HG03558 (cell line): ENCODE measurements around the gene AGPAT3.

ENCODE experiments used
- ATAC-seq: cut with Tn5 transposase; IDR thresholded peaks from one replicate; pipeline ENCODE4 v1.9.1; 2021; ENCODE audit warnings: moderate number of reproducible peaks; ENCODE audit not compliant: unreplicated experiment; ENCODE audit errors: extremely low read depth

The AGPAT3 gene

GRCh38 chr21:43919871-43920801 is 55.1 kb downstream of the AGPAT3 start:
- ATAC-seq, result no peak

GRCh38 chr21:43921571-43921978 is 56.6 kb downstream of the AGPAT3 start:
- ATAC-seq, result no peak

- no peak for ATAC-seq
These were observed 57.2 kb downstream of the AGPAT3 start for GRCh38 chr21:43921979-43922945.

GRCh38 chr21:43922949-43923348 is 57.9 kb downstream of the AGPAT3 start:
- no peak for ATAC-seq

- no peak for ATAC-seq
These were observed 58.4 kb downstream of the AGPAT3 start for GRCh38 chr21:43923391-43923790.

- ATAC-seq, result no peak
These were observed 59.5 kb downstream of the AGPAT3 start for GRCh38 chr21:43924421-43925095.

GRCh38 chr21:43925096-43925481 is 60.1 kb downstream of the AGPAT3 start:
- ATAC-seq, result no peak

GRCh38 chr21:43925609-43926008 is 60.6 kb downstream of the AGPAT3 start:
- no peak for ATAC-seq

GRCh38 chr21:43926196-43926595 is 61.2 kb downstream of the AGPAT3 start:
- ATAC-seq, result no peak

- no peak for ATAC-seq
These were observed 62.7 kb downstream of the AGPAT3 start for GRCh38 chr21:43927591-43928221.

- no peak for ATAC-seq
These were observed 63.5 kb downstream of the AGPAT3 start for GRCh38 chr21:43928222-43929125.

- ATAC-seq, result no peak
These were observed 64.4 kb downstream of the AGPAT3 start for GRCh38 chr21:43929217-43929971.

GRCh38 chr21:43930074-43930847 is 65.2 kb downstream of the AGPAT3 start:
- no peak for ATAC-seq

- no peak for ATAC-seq
These were observed 65.9 kb downstream of the AGPAT3 start for GRCh38 chr21:43930848-43931375.

GRCh38 chr21:43931489-43931888 is 66.5 kb downstream of the AGPAT3 start:
- ATAC-seq, result no peak

- no peak for ATAC-seq
These were observed 67.0 kb downstream of the AGPAT3 start for GRCh38 chr21:43932005-43932404.

- ATAC-seq, result no peak
These were observed 68.2 kb downstream of the AGPAT3 start for GRCh38 chr21:43933199-43933598.
